ENCODE data around the gene LAIR1. TPM values are rescaled to one million over a fixed set of nuclear protein-coding genes. Genes with fewer than 3 reads are reported as not detected.
"Not testable (repeated sequence)": the region's sequence is repeated elsewhere in the genome, so short reads cannot be mapped to it uniquely, and the experiment has no call there.

Gene LAIR1
- total and polyA plus RNA-seq, 5 experiments from 2014 or later = 58.3 to 104 (median 67.4) TPM

- ATAC-seq (no peak), DNase-seq (no peak)
- Mint-ChIP-seq H3K36me3 (no peaks in the 10 kb centered on the region), H3K4me1 (peaks cover 0 to 33% (median 3%) of the 10 kb centered on the region in 4 donors), H3K9me3 (no peaks in the 10 kb centered on the region), H3K27me3 (peaks cover 0 to 6% (median 1%) of the 10 kb centered on the region in 5 donors), H3K4me3 (no peak overlapping the region), H3K27ac (peak overlapping the region in 1 of 10 donors; percentile 43)
- POLR2A ChIA-PET = no interaction called here
Observed at GRCh38 chr19:54337858-54338230, 26.9 kb downstream of the LAIR1 start.

GRCh38 chr19:54336893-54337857, 27.6 kb downstream of the LAIR1 start:
- H3K4me3 Mint-ChIP-seq = no peak overlapping the region
- no peaks in the 10 kb centered on the region for H3K9me3 Mint-ChIP-seq
- ATAC-seq = no peak
- peak overlapping the region in 1 of 10 donors; percentile 43 for H3K27ac Mint-ChIP-seq
- no peak for DNase-seq
- no peaks in the 10 kb centered on the region for H3K36me3 Mint-ChIP-seq
- peaks cover 0 to 6% (median 1%) of the 10 kb centered on the region in 5 donors for H3K27me3 Mint-ChIP-seq
- POLR2A ChIA-PET = no interaction called here
- peaks cover 0 to 33% (median 3%) of the 10 kb centered on the region in 4 donors for H3K4me1 Mint-ChIP-seq

GRCh38 chr19:54335979-54336892, 28.5 kb downstream of the LAIR1 start:
- DNase-seq (no peak), ATAC-seq (no peak)
- no peak overlapping the region for H3K4me3 Mint-ChIP-seq
- H3K27ac Mint-ChIP-seq = peak overlapping the region in 1 of 10 donors; percentile 41
- peaks cover 0 to 30% (median 3%) of the 10 kb centered on the region in 4 donors for H3K4me1 Mint-ChIP-seq
- POLR2A ChIA-PET = no interaction called here
- H3K36me3 Mint-ChIP-seq = no peaks in the 10 kb centered on the region
- no peaks in the 10 kb centered on the region for H3K9me3 Mint-ChIP-seq
- peaks cover 0 to 6% (median 1%) of the 10 kb centered on the region in 5 donors for H3K27me3 Mint-ChIP-seq

- DNase-seq (no peak), ATAC-seq (no peak)
- Mint-ChIP-seq H3K9me3 (no peaks in the 10 kb centered on the region), H3K36me3 (no peaks in the 10 kb centered on the region), H3K4me1 (peaks cover 0 to 26% (median 3%) of the 10 kb centered on the region in 4 donors), H3K27ac (peak overlapping the region in 3 of 10 donors; percentile 10 to 73 (median 72)), H3K4me3 (no peak overlapping the region), H3K27me3 (peaks cover 0 to 6% (median 1%) of the 10 kb centered on the region in 5 donors)
- POLR2A ChIA-PET = no interaction called here
Observed at GRCh38 chr19:54335164-54335563, 29.6 kb downstream of the LAIR1 start.

GRCh38 chr19:54333586-54334298, 31.0 kb downstream of the LAIR1 start:
- POLR2A ChIA-PET = no interaction called here
- ATAC-seq = no peak
- H3K4me3 Mint-ChIP-seq = no peak overlapping the region
- H3K36me3 Mint-ChIP-seq = no peaks in the 10 kb centered on the region
- peak overlapping the region in 1 of 10 donors; percentile 37 for H3K27ac Mint-ChIP-seq
- peaks cover 0 to 17% (median 5%) of the 10 kb centered on the region in 4 donors for H3K4me1 Mint-ChIP-seq
- peaks cover 0 to 5% (median 0%) of the 10 kb centered on the region in 5 donors for H3K27me3 Mint-ChIP-seq
- no peaks in the 10 kb centered on the region for H3K9me3 Mint-ChIP-seq
- no peak for DNase-seq

GRCh38 chr19:54332149-54332548, 32.6 kb downstream of the LAIR1 start:
- POLR2A ChIA-PET = no interaction called here

GRCh38 chr19:54331626-54332025, 33.1 kb downstream of the LAIR1 start:
- ATAC-seq (no peak), DNase-seq (no peak)
- Mint-ChIP-seq H3K4me3 (no peak overlapping the region), H3K27ac (no peak overlapping the region), H3K9me3 (no peaks in the 10 kb centered on the region), H3K27me3 (no peaks in the 10 kb centered on the region), H3K36me3 (no peaks in the 10 kb centered on the region), H3K4me1 (peaks cover 11 to 34% (median 13%) of the 10 kb centered on the region in 4 donors)
- POLR2A ChIA-PET = no interaction called here

More at GRCh38 chr19:54332149-54332548, 32.6 kb downstream of the LAIR1 start:
- DNase-seq (no peak), ATAC-seq (no peak)
- no peaks in the 10 kb centered on the region for H3K9me3 Mint-ChIP-seq
- H3K27me3 Mint-ChIP-seq = no peaks in the 10 kb centered on the region
- H3K4me3 Mint-ChIP-seq = no peak overlapping the region
- no peaks in the 10 kb centered on the region for H3K36me3 Mint-ChIP-seq
- H3K4me1 Mint-ChIP-seq = peaks cover 7 to 31% (median 12%) of the 10 kb centered on the region in 4 donors
- H3K27ac Mint-ChIP-seq = no peak overlapping the region

GRCh38 chr19:54329476-54330165, 35.1 kb downstream of the LAIR1 start:
- peaks cover 13 to 50% (median 23%) of the 10 kb centered on the region in 4 donors for H3K4me1 Mint-ChIP-seq
- DNase-seq (no peak), ATAC-seq (no peak)
- H3K27me3 Mint-ChIP-seq = peaks cover 0 to 3% (median 2%) of the 10 kb centered on the region in 5 donors
- H3K27ac Mint-ChIP-seq = peak overlapping the region in 2 of 10 donors; percentile 11 to 79
- no peak overlapping the region for H3K4me3 Mint-ChIP-seq
- H3K36me3 Mint-ChIP-seq = no peaks in the 10 kb centered on the region
- no peaks in the 10 kb centered on the region for H3K9me3 Mint-ChIP-seq
- POLR2A ChIA-PET = interaction anchor here (1.1 kb wide), 1 partner anchor 44 kb away, joined by 7 read pairs; no protein-coding TSS in a partner anchor

- H3K4me3 Mint-ChIP-seq, ATAC-seq, POLR2A ChIA-PET, H3K27me3 Mint-ChIP-seq, H3K9me3 Mint-ChIP-seq, H3K36me3 Mint-ChIP-seq, DNase-seq: not testable (repeated sequence)
- peak overlapping the region in 2 of 10 donors; percentile 6 to 39 for H3K27ac Mint-ChIP-seq
- H3K4me1 Mint-ChIP-seq = peaks cover 12 to 48% (median 23%) of the 10 kb centered on the region in 4 donors
Observed at GRCh38 chr19:54328781-54329180, 36.0 kb downstream of the LAIR1 start.

- Mint-ChIP-seq H3K27ac (no peak overlapping the region), H3K27me3 (peaks cover 2 to 9% (median 5%) of the 10 kb centered on the region in 5 donors), H3K4me3 (no peak overlapping the region), H3K9me3 (no peaks in the 10 kb centered on the region), H3K4me1 (peaks cover 9 to 38% (median 23%) of the 10 kb centered on the region in 4 donors), H3K36me3 (no peaks in the 10 kb centered on the region)
- ATAC-seq (no peak), DNase-seq (no peak)
- POLR2A ChIA-PET = interaction anchor here (0.6 to 4.2 kb wide), 3 partner anchors 51 to 66 kb away, joined by 4 to 25 read pairs (median 13); no protein-coding TSS in a partner anchor
Observed at GRCh38 chr19:54325631-54326030, 39.1 kb downstream of the LAIR1 start.

- no peaks in the 10 kb centered on the region for H3K36me3 Mint-ChIP-seq
- peak overlapping the region in 1 of 10 donors; percentile 24 for H3K4me3 Mint-ChIP-seq
- H3K27ac Mint-ChIP-seq = peak overlapping the region in 2 of 10 donors; percentile 25 to 64
- ATAC-seq = peak; percentile 70 to 84
- peaks cover 2 to 9% (median 5%) of the 10 kb centered on the region in 5 donors for H3K27me3 Mint-ChIP-seq
- H3K4me1 Mint-ChIP-seq = peaks cover 9 to 38% (median 23%) of the 10 kb centered on the region in 4 donors
- DNase-seq = peak in 9 of 10 donors; percentile 15 to 76 (median 57)
- no peaks in the 10 kb centered on the region for H3K9me3 Mint-ChIP-seq
- POLR2A ChIA-PET = interaction anchor here (3.7 to 4.2 kb wide), 2 partner anchors 63 to 66 kb away, joined by 13 to 25 read pairs; no protein-coding TSS in a partner anchor
Observed at GRCh38 chr19:54325194-54325621, 39.5 kb downstream of the LAIR1 start.
